ENCODE measurements around the gene WDPCP. TPM values are rescaled to one million over a fixed set of nuclear protein-coding genes. Genes with fewer than 3 reads are reported as not detected.

WDPCP gene
- total and polyA plus RNA-seq, 10 of the 15 experiments (the other 5 are each of a cell fraction or from before 2014, with no cell fraction given): 2.1 to 7.9 (median 4.6) TPM

DNA sequence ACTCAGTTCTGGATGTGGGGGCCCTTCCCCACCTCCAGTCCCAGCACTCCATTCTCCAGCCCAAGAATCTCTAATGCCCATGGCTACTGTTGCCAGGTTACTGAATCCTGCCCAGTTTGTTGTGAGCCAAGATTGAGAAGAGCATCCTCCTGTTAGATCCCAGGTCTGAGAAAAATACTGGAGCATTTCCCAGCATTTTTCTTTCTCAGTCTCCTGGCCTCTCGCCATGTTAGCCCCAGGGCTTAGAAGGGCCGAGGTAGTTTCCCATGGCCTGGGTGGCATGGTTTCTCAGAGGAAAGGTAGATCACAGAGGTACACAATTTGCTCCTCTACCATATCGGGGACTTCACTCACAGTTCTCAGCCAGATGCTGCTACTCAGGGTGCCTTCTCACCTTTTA is 401.9 kb downstream of the WDPCP start:
- H3K27me3 ChIP-seq (replicated peaks in 1 of 2; ENCODE audit: control insufficient read depth in 2 of 2, insufficient read depth in 2 of 2, low read length in 1 of 2): no peaks in the 10 kb centered on the region
- H3K4me2 ChIP-seq (ENCODE audit: control insufficient read depth, insufficient read depth): no peak overlapping the region
- BruUV-seq (replicated peaks): no TSS peak
- intact Hi-C loops (cut with micrococcal nuclease; ENCODE audit: unreplicated experiment) (loop anchor here (5.0 to 10.0 kb wide), 2 partner anchors 232 to 724 kb away; no protein-coding TSS in a partner anchor), in situ Hi-C loops (cut with MboI) (loop anchor here (5.0 kb wide), 1 partner anchor 399 kb away; no protein-coding TSS in a partner anchor)
- H3K27ac ChIP-seq (ENCODE audit: control insufficient read depth, insufficient read depth): no peak overlapping the region
- ChIA-PET POLR2A (no interaction called here), SMC1A (ENCODE audit: uncharacterized antibody, unreplicated experiment) (no interaction called here), CTCF (interaction anchor here (1.1 kb wide), 1 partner anchor 301 kb away, joined by 3 read pairs; no protein-coding TSS in a partner anchor), RAD21 (ENCODE audit: unreplicated experiment) (no interaction called here)
- H3K79me2 ChIP-seq (ENCODE audit: control insufficient read depth, insufficient read depth, low read length): no peaks in the 10 kb centered on the region
- no peaks in the 10 kb centered on the region for H4K20me1 ChIP-seq (ENCODE audit: control insufficient read depth, insufficient read depth)
- WGBS (ENCODE audit: insufficient coverage, insufficient replicate concordance, low lambda C conversion rate, missing lambda C conversion rate): 58% methylated on average over 3 of the region's 3 CpGs
- no peak for FAIRE-seq
- no peak for DNase-seq (ENCODE audit: low read depth, low spot score)
- H3K9me3 ChIP-seq (replicated peaks; ENCODE audit: control insufficient read depth, insufficient read depth, low read length): peaks cover 1% of the 10 kb centered on the region; the same call in 2 of the 3 replicates
- no peaks in the 10 kb centered on the region; the same call in 1 of the 2 replicates for H3K4me1 ChIP-seq (ENCODE audit: control insufficient read depth, insufficient read depth, low read length)
- ATAC-seq: no peak
- H3K36me3 ChIP-seq (ENCODE audit: control insufficient read depth in 2 of 2, insufficient read depth in 2 of 2, low read length in 1 of 2): no peaks in the 10 kb centered on the region
- no peak overlapping the region for H3K4me3 ChIP-seq
- no peak overlapping the region for H3K9ac ChIP-seq (ENCODE audit: control insufficient read depth, insufficient read depth, low read length)
- no peak overlapping the region for H2AFZ ChIP-seq (ENCODE audit: control insufficient read depth, low read depth, low read length)
- TF ChIP-seq, protein P1, sequence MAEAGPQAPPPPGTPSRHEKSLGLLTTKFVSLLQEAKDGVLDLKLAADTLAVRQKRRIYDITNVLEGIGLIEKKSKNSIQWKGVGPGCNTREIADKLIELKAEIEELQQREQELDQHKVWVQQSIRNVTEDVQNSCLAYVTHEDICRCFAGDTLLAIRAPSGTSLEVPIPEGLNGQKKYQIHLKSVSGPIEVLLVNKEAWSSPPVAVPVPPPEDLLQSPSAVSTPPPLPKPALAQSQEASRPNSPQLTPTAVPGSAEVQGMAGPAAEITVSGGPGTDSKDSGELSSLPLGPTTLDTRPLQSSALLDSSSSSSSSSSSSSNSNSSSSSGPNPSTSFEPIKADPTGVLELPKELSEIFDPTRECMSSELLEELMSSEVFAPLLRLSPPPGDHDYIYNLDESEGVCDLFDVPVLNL (IDR thresholded peaks at IDR 0.05; ENCODE audit: low read depth, low read length): no peak
- TF ChIP-seq, protein P2, sequence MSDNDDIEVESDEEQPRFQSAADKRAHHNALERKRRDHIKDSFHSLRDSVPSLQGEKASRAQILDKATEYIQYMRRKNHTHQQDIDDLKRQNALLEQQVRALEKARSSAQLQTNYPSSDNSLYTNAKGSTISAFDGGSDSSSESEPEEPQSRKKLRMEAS (IDR thresholded peaks at IDR 0.05; ENCODE audit: low read depth, low read length): no peak
- TF ChIP-seq SMAD1 (IDR thresholded peaks at IDR 0.05; ENCODE audit: low read depth, partially characterized antibody): no peak
- TF ChIP-seq, protein P3, sequence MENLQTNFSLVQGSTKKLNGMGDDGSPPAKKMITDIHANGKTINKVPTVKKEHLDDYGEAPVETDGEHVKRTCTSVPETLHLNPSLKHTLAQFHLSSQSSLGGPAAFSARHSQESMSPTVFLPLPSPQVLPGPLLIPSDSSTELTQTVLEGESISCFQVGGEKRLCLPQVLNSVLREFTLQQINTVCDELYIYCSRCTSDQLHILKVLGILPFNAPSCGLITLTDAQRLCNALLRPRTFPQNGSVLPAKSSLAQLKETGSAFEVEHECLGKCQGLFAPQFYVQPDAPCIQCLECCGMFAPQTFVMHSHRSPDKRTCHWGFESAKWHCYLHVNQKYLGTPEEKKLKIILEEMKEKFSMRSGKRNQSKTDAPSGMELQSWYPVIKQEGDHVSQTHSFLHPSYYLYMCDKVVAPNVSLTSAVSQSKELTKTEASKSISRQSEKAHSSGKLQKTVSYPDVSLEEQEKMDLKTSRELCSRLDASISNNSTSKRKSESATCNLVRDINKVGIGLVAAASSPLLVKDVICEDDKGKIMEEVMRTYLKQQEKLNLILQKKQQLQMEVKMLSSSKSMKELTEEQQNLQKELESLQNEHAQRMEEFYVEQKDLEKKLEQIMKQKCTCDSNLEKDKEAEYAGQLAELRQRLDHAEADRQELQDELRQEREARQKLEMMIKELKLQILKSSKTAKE (IDR thresholded peaks at IDR 0.05; ENCODE audit: low read depth, poor library complexity, severe bottlenecking): no peak
- TF ChIP-seq RFX5 (IDR thresholded peaks at IDR 0.05; ENCODE audit: low read depth, low read length): no peak
- no peak for TF ChIP-seq CBFB (IDR thresholded peaks at IDR 0.05; ENCODE audit: low read depth)
- TF ChIP-seq, protein P4, sequence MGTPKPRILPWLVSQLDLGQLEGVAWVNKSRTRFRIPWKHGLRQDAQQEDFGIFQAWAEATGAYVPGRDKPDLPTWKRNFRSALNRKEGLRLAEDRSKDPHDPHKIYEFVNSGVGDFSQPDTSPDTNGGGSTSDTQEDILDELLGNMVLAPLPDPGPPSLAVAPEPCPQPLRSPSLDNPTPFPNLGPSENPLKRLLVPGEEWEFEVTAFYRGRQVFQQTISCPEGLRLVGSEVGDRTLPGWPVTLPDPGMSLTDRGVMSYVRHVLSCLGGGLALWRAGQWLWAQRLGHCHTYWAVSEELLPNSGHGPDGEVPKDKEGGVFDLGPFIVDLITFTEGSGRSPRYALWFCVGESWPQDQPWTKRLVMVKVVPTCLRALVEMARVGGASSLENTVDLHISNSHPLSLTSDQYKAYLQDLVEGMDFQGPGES (IDR thresholded peaks at IDR 0.05): no peak
- TF ChIP-seq NFXL1 (IDR thresholded peaks at IDR 0.05; ENCODE audit: borderline replicate concordance): no peak
- TF ChIP-seq BACH1 (IDR thresholded peaks at IDR 0.05; ENCODE audit: borderline replicate concordance): no peak
- TF ChIP-seq, protein P5, sequence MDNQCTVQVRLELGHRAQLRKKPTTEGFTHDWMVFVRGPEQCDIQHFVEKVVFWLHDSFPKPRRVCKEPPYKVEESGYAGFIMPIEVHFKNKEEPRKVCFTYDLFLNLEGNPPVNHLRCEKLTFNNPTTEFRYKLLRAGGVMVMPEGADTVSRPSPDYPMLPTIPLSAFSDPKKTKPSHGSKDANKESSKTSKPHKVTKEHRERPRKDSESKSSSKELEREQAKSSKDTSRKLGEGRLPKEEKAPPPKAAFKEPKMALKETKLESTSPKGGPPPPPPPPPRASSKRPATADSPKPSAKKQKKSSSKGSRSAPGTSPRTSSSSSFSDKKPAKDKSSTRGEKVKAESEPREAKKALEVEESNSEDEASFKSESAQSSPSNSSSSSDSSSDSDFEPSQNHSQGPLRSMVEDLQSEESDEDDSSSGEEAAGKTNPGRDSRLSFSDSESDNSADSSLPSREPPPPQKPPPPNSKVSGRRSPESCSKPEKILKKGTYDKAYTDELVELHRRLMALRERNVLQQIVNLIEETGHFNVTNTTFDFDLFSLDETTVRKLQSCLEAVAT (IDR thresholded peaks at IDR 0.05): no peak
- TF ChIP-seq TBL1XR1 (IDR thresholded peaks at IDR 0.05; ENCODE audit: low read depth, low read length): no peak
- TF ChIP-seq CREB1 (IDR thresholded peaks at IDR 0.05; ENCODE audit: low read depth): no peak
- TF ChIP-seq RUNX3 (IDR thresholded peaks at IDR 0.05; ENCODE audit: low read length): no peak
- no peak for TF ChIP-seq MTA2 (IDR thresholded peaks at IDR 0.05; ENCODE audit: low read depth)
- TF ChIP-seq, protein P6, sequence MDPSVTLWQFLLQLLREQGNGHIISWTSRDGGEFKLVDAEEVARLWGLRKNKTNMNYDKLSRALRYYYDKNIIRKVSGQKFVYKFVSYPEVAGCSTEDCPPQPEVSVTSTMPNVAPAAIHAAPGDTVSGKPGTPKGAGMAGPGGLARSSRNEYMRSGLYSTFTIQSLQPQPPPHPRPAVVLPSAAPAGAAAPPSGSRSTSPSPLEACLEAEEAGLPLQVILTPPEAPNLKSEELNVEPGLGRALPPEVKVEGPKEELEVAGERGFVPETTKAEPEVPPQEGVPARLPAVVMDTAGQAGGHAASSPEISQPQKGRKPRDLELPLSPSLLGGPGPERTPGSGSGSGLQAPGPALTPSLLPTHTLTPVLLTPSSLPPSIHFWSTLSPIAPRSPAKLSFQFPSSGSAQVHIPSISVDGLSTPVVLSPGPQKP (IDR thresholded peaks at IDR 0.05; ENCODE audit: low read depth, low read length): no peak
- TF ChIP-seq IRF4 (IDR thresholded peaks at IDR 0.05; ENCODE audit: low read depth, low read length): no peak
- no peak for TF ChIP-seq CEBPB (IDR thresholded peaks at IDR 0.05; ENCODE audit: borderline replicate concordance in 1 of 2, low read depth in 2 of 2, low read length in 2 of 2)
